Measurements from ENCODE around the gene CLCN5.
"Not testable (repeated sequence)": the region's sequence is repeated elsewhere in the genome, so short reads cannot be mapped to it uniquely, and the experiment has no call there.

CLCN5 gene

DNA sequence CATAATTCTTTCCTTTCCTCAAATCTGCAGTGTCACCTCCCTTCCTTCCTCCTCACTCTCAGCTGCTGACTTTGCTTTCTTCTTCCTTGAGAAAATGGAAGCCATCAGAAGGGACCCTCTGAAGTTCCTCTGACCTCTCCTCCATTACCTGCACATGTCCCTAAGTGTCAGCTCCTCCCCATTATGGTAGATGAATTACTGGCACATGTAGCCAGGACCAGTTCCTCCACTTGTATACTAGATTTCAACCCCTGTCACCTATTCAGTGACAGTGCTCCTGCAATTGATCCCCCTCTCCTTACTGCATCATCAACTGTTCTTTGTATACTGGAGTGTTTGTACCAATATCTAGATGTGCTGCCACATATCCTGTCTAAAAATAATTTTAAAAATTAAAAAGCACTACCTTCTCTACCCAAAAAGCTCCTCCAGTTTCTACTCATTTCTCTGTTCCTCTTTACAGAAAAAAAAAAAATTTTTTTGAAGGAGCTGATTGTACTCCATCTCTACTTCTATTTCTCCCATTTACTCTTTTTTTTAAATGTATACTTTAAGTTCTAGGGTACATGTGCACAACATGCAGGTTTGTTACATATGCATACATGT, 78.6 kb downstream of the CLCN5 start:
- DNase-seq (ENCODE audit: insufficient read length, low spot score) (no peak), FAIRE-seq (peak; percentile 76)
- no peak for TF ChIP-seq POU2F2 (IDR thresholded peaks at IDR 0.05; ENCODE audit: low read depth, low read length)
- TF ChIP-seq SPI1 (IDR thresholded peaks at IDR 0.05; ENCODE audit: low read depth, low read length) = peak; percentile 18; the same call in 1 of the 2 replicates

DNA sequence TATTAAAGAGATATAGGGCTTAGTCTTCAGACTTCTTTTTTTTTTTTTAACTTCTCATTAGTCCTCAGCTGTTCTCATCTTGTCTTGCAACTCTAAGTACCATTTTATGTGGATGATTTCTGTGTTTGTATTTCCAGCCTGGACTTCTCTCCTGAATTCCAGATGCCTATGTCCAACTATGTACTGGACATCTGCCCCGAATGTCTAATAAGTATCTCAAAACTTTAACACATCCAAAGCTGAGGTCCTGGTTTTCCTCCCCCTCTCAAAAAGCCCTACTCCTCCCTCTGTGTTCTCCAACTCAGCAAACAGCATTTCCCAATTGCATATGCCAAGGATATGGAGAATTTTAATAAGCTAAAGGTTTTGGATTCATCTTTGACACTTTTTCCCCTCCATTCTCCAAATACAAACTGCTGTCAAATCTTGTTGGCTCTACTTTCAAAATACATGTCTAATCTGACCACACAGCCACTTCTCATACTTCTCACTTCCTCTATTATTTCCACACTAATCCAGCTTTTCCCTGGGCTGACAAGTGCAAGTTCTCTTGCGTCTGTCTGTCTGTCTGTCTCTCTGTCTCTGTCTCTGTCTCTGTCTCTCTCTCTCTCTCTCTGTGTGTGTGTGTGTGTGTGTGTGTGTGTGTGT, 79.8 kb downstream of the CLCN5 start:
- DNase-seq (ENCODE audit: insufficient read length, low spot score) = no peak
- no peak for TF ChIP-seq PAX5 (IDR thresholded peaks at IDR 0.05; ENCODE audit: insufficient read depth, low read length, severe bottlenecking)
- TF ChIP-seq SPI1 (IDR thresholded peaks at IDR 0.05; ENCODE audit: low read depth, low read length) = peak; percentile 94
- TF ChIP-seq POLR2A (IDR thresholded peaks at IDR 0.05; ENCODE audit: low read depth, low read length) = no peak

GRCh38 chrX:50003467-50003866, 81.1 kb downstream of the CLCN5 start:
- FAIRE-seq (peak; percentile 33), DNase-seq (ENCODE audit: insufficient read length, low spot score) (no peak)
- TF ChIP-seq TAF1 (IDR thresholded peaks at IDR 0.05; ENCODE audit: low read depth, low read length) = no peak
- TF ChIP-seq POLR2AphosphoS5 (IDR thresholded peaks at IDR 0.05; ENCODE audit: low read depth, low read length) = no peak
- no peak for TF ChIP-seq PAX5 (IDR thresholded peaks at IDR 0.05; ENCODE audit: insufficient read depth, low read length, severe bottlenecking)
- no peak for TF ChIP-seq POU2F2 (IDR thresholded peaks at IDR 0.05; ENCODE audit: low read depth, low read length)
- no peak for TF ChIP-seq POLR2A (IDR thresholded peaks at IDR 0.05; ENCODE audit: low read depth, low read length)
- no peak for TF ChIP-seq SPI1 (IDR thresholded peaks at IDR 0.05; ENCODE audit: low read depth, low read length)

More for the DNA sequence above, 79.8 kb downstream of the CLCN5 start:
- peak; percentile 93 for FAIRE-seq

DNA sequence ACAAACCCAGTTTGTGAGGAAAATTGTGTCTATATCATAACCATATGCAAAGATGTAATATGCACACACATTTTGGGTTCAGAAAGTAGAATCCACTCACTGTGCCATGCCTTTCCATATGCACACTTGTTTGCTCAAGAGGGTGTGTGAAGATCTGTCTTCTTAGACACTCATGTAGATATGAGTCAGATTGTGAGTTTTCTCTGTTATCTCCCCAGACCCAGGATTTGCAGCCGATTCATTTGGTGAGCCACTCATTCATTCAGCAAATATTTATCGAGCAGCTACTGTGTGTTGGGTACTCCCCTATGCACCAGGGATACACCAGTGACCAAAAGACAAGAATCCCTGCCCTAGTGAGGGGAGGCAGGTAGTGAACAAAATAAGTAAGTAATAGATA, 81.5 kb downstream of the CLCN5 start:
- TF ChIP-seq TAF1 (IDR thresholded peaks at IDR 0.05; ENCODE audit: low read depth, low read length) = no peak
- TF ChIP-seq SPI1 (IDR thresholded peaks at IDR 0.05; ENCODE audit: low read depth, low read length) = no peak
- no peak for TF ChIP-seq PAX5 (IDR thresholded peaks at IDR 0.05; ENCODE audit: insufficient read depth, low read length, severe bottlenecking)
- no peak for TF ChIP-seq POLR2A (IDR thresholded peaks at IDR 0.05; ENCODE audit: low read depth, low read length)
- TF ChIP-seq POLR2AphosphoS5 (IDR thresholded peaks at IDR 0.05; ENCODE audit: low read depth, low read length) = no peak
- TF ChIP-seq POU2F2 (IDR thresholded peaks at IDR 0.05; ENCODE audit: low read depth, low read length) = no peak
- peak; percentile 63 for FAIRE-seq
- no peak for DNase-seq (ENCODE audit: insufficient read length, low spot score)

GRCh38 chrX:50025591-50025990, 103.2 kb downstream of the CLCN5 start:
- FAIRE-seq; DNase-seq (ENCODE audit: insufficient read length, low spot score): not testable (repeated sequence)

- FAIRE-seq (no peak), DNase-seq (ENCODE audit: insufficient read length, low spot score) (no peak)
- TF ChIP-seq SPI1 (IDR thresholded peaks at IDR 0.05; ENCODE audit: low read depth, low read length) (no peak), POLR2AphosphoS5 (IDR thresholded peaks at IDR 0.05; ENCODE audit: low read depth, low read length) (no peak), POU2F2 (IDR thresholded peaks at IDR 0.05; ENCODE audit: low read depth, low read length) (no peak), POLR2A (IDR thresholded peaks at IDR 0.05; ENCODE audit: low read depth, low read length) (no peak), TAF1 (IDR thresholded peaks at IDR 0.05; ENCODE audit: low read depth, low read length) (no peak), PAX5 (IDR thresholded peaks at IDR 0.05; ENCODE audit: insufficient read depth, low read length, severe bottlenecking) (no peak)
Observed at GRCh38 chrX:50035126-50035525, 112.7 kb downstream of the CLCN5 start.

DNA sequence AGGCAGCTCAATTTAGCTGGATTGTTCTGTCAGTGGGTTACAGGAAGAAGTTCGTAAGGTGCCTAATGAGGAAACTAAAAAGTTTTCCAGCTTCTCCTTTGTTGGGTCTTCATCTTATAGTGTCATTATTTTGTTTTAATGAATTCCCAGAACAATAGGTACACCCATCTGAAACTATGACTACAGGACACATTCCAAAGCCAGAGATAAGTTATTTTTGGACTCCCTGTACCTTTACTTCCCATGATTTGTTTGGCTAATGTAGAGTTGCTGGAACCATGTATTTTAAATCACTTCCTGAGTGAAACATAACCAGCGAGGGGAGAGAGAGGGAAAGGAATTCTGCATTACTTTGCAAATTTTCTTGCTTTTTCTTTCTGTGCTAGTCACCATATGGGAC, 114.0 kb downstream of the CLCN5 start:
- FAIRE-seq (no peak), DNase-seq (ENCODE audit: insufficient read length, low spot score) (no peak)
- no peak for TF ChIP-seq POLR2A (IDR thresholded peaks at IDR 0.05; ENCODE audit: low read depth, low read length)
- no peak for TF ChIP-seq TAF1 (IDR thresholded peaks at IDR 0.05; ENCODE audit: low read depth, low read length)
- TF ChIP-seq SPI1 (IDR thresholded peaks at IDR 0.05; ENCODE audit: low read depth, low read length) = no peak
- no peak for TF ChIP-seq POLR2AphosphoS5 (IDR thresholded peaks at IDR 0.05; ENCODE audit: low read depth, low read length)
- no peak for TF ChIP-seq POU2F2 (IDR thresholded peaks at IDR 0.05; ENCODE audit: low read depth, low read length)
- TF ChIP-seq PAX5 (IDR thresholded peaks at IDR 0.05; ENCODE audit: insufficient read depth, low read length, severe bottlenecking) = no peak

GRCh38 chrX:50045823-50046222, 123.4 kb downstream of the CLCN5 start:
- FAIRE-seq (no peak), DNase-seq (ENCODE audit: insufficient read length, low spot score) (no peak)
- no peak for TF ChIP-seq TAF1 (IDR thresholded peaks at IDR 0.05; ENCODE audit: low read depth, low read length)

DNA sequence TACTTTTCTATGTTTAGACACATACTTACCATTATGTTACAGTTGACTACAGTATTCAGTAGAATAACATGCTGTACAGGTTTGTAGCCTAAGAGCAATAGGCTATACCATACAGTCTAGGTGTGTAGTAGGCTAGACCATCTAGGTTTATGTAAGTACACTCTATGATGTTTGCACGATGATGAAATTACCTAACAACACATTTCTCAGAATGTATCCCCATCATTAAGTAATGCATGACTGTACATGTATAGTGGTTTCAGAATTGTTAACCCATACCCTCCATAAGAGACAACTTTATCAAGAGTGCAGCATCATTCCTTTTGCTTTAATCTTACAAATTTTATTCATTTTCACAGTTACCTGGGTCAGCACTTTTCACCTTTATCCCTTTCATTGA, 126.8 kb downstream of the CLCN5 start:
- TF ChIP-seq POU2F2 (IDR thresholded peaks at IDR 0.05; ENCODE audit: low read depth, low read length) (no peak), TAF1 (IDR thresholded peaks at IDR 0.05; ENCODE audit: low read depth, low read length) (no peak)
- FAIRE-seq (no peak), DNase-seq (ENCODE audit: insufficient read length, low spot score) (no peak)

- DNase-seq (ENCODE audit: insufficient read length, low spot score) (no peak), FAIRE-seq (no peak)
- TF ChIP-seq POLR2AphosphoS5 (IDR thresholded peaks at IDR 0.05; ENCODE audit: low read depth, low read length) (no peak), SPI1 (IDR thresholded peaks at IDR 0.05; ENCODE audit: low read depth, low read length) (no peak), TAF1 (IDR thresholded peaks at IDR 0.05; ENCODE audit: low read depth, low read length) (no peak), POU2F2 (IDR thresholded peaks at IDR 0.05; ENCODE audit: low read depth, low read length) (no peak), POLR2A (IDR thresholded peaks at IDR 0.05; ENCODE audit: low read depth, low read length) (no peak)
Observed at GRCh38 chrX:50054147-50054546, 131.8 kb downstream of the CLCN5 start.
